ENCODE data around the gene ARPC5. TPM values are rescaled to one million over a fixed set of nuclear protein-coding genes. Genes with fewer than 3 reads are reported as not detected.
"Not testable (repeated sequence)": the region's sequence is repeated elsewhere in the genome, so short reads cannot be mapped to it uniquely, and the experiment has no call there.

Gene ARPC5
- total and polyA plus RNA-seq, 2 experiments from 2014 or later, result 77.3 to 179 TPM

DNA sequence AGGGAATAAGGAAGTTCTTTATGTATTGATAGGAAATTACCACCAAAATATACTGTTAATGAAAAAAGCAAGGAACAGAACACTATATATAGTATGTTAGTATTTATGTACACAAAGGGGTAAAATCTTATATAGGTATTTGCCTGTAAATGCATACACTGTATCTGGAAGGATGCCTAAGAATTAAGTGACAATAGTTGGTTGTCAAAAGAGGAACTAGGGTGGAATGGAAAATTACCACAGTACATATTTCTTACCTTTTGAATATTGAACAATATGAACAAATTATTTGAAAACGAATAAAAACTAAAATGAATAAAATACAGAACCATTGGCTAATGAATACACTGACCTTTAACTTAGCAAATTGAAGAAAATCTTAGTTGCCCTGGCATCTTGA is 13.6 kb downstream of the ARPC5 start:
- H3K27ac ChIP-seq, result no peak overlapping the region
- no peak for DNase-seq (ENCODE audit: low read depth in 1 of 2, low spot score in 1 of 2)
- H3K4me3 ChIP-seq, result no peak overlapping the region
- H3K4me1 ChIP-seq (ENCODE audit: low read depth), result no peaks in the 10 kb centered on the region
- TF ChIP-seq, protein P1, sequence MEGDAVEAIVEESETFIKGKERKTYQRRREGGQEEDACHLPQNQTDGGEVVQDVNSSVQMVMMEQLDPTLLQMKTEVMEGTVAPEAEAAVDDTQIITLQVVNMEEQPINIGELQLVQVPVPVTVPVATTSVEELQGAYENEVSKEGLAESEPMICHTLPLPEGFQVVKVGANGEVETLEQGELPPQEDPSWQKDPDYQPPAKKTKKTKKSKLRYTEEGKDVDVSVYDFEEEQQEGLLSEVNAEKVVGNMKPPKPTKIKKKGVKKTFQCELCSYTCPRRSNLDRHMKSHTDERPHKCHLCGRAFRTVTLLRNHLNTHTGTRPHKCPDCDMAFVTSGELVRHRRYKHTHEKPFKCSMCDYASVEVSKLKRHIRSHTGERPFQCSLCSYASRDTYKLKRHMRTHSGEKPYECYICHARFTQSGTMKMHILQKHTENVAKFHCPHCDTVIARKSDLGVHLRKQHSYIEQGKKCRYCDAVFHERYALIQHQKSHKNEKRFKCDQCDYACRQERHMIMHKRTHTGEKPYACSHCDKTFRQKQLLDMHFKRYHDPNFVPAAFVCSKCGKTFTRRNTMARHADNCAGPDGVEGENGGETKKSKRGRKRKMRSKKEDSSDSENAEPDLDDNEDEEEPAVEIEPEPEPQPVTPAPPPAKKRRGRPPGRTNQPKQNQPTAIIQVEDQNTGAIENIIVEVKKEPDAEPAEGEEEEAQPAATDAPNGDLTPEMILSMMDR (IDR thresholded peaks at IDR 0.05; ENCODE audit: low read depth, low read length), result no peak
- peaks cover 2% of the 10 kb centered on the region for H3K36me3 ChIP-seq
- H3K9me3 ChIP-seq (ENCODE audit: low read depth), result no peaks in the 10 kb centered on the region
- no peaks in the 10 kb centered on the region for H3K27me3 ChIP-seq

DNA sequence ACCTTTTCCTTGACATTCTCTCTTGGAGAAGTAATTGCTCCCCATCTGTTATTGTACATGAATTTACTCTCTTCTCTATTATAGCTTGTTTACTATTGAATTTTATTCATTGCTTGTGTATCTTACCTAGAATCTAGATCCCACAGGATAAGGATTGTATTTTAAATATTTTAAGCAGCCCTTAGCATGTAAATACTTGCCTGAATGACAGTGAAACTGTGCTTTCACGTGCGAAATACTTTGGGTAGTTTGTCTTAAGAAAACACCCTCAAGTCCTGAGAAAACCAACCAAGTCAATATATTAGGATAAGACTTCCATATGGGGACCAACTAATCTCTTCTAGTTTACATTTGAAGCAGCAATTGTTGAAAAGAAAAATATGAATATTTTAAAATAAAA is 15.3 kb downstream of the ARPC5 start:
- H3K9me3 ChIP-seq (ENCODE audit: low read depth), result no peaks in the 10 kb centered on the region
- TF ChIP-seq, protein P1 (IDR thresholded peaks at IDR 0.05; ENCODE audit: low read depth, low read length), result no peak

DNA sequence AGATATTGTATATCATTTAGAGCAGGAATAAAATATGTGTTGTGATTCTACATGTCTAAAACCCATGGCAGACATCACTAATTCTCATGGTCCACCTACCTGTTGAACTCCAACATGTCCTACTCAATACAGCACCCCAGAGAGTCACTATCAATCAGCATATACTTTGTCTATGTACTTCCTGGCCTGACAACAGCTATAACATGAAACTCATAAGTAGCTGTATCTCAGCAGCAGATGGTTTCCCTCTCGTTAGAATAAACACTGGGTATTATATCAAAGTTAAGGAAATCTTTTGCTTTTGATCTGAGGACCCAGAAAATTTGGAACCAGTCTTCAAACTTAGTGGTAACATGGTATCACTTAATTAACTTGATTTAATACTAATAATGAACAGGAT is 15.8 kb downstream of the ARPC5 start:
- TF ChIP-seq, protein P1 (IDR thresholded peaks at IDR 0.05; ENCODE audit: low read depth, low read length), result no peak
- no peaks in the 10 kb centered on the region for H3K36me3 ChIP-seq
- H3K4me1 ChIP-seq (ENCODE audit: low read depth), result no peaks in the 10 kb centered on the region
- no peak overlapping the region for H3K27ac ChIP-seq
- DNase-seq (ENCODE audit: low read depth in 1 of 2, low spot score in 1 of 2), result no peak
- no peaks in the 10 kb centered on the region for H3K27me3 ChIP-seq
- no peaks in the 10 kb centered on the region for H3K9me3 ChIP-seq (ENCODE audit: low read depth)
- H3K4me3 ChIP-seq, result no peak overlapping the region

More for the DNA sequence above, 15.3 kb downstream of the ARPC5 start:
- Histone ChIP-seq H3K36me3 (no peaks in the 10 kb centered on the region), H3K4me3 (no peak overlapping the region), H3K27me3 (no peaks in the 10 kb centered on the region), H3K4me1 (ENCODE audit: low read depth) (no peaks in the 10 kb centered on the region), H3K27ac (no peak overlapping the region)
- no peak for DNase-seq (ENCODE audit: low read depth in 1 of 2, low spot score in 1 of 2)

DNA sequence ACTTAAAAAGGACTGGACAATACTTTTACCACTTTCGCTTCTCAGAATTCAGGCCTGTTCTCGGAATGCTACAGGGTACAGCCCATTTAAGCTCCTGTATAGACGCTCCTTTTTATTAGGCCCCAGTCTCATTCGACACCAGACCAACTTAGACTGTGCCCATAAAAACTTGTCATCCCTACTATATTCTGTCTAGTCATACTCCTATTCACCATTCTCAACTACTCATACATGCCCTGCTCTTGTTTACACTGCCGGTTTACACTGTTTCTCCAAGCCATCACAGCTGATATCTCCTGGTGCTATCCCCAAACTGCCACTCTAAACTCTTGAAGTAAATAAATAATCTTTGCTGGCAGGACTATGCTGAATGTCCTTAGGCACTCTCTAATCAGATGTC is 17.4 kb downstream of the ARPC5 start:
- DNase-seq (ENCODE audit: low read depth in 1 of 2, low spot score in 1 of 2); H3K4me1 ChIP-seq (ENCODE audit: low read depth); H3K4me3 ChIP-seq; H3K36me3 ChIP-seq; H3K27ac ChIP-seq; H3K27me3 ChIP-seq; H3K9me3 ChIP-seq (ENCODE audit: low read depth): not testable (repeated sequence)

DNA sequence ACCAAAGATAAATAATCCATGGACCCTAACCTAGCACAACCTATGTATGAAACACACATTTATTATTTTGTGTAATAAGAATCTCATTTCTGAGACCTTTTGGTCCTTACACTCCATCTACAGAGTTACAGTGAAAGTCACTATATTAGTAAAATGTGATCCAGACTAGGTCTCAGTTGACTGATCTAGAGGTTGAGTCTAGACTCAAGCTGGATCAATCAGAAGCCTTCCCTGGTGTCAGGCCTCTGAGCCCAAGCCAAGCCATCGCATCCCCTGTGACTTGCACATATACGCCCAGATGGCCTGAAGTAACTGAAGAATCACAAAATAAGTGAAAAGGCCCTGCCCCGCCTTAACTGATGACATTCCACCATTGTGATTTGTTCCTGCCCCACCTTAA is 22.6 kb downstream of the ARPC5 start:
- not testable (repeated sequence) for H3K27me3 ChIP-seq; H3K27ac ChIP-seq; H3K4me3 ChIP-seq; DNase-seq (ENCODE audit: low read depth in 1 of 2, low spot score in 1 of 2); H3K9me3 ChIP-seq (ENCODE audit: low read depth); H3K4me1 ChIP-seq (ENCODE audit: low read depth); H3K36me3 ChIP-seq

- TF ChIP-seq, protein P1 (IDR thresholded peaks at IDR 0.05; ENCODE audit: low read depth, low read length), result no peak
- H3K27me3 ChIP-seq, result no peaks in the 10 kb centered on the region
- no peak overlapping the region for H3K27ac ChIP-seq
- H3K9me3 ChIP-seq (ENCODE audit: low read depth), result no peaks in the 10 kb centered on the region
- H3K4me1 ChIP-seq (ENCODE audit: low read depth), result no peaks in the 10 kb centered on the region
- DNase-seq (ENCODE audit: low read depth in 1 of 2, low spot score in 1 of 2), result no peak
- H3K36me3 ChIP-seq, result no peaks in the 10 kb centered on the region
- H3K4me3 ChIP-seq, result no peak overlapping the region
These were observed 23.2 kb downstream of the ARPC5 start for GRCh38 chr1:183612407-183612806.

DNA sequence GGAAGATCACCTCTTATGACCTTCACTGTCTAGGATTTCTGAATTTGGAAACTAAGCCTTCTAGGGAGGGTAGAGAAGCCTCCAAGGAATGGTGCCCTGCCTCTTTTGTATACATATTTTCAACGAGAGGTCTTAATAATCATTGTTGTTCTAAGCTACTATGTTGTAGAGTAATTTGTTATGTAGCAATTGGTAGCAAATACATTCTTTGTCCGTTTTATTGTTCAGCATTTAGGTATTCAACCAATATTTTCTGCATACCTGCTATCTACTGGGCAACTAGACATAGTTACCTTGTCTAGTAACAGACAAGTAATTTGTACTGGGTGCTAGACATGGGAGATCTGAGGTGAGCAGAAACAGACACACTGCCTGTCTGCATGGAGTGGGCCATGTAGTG is 24.6 kb downstream of the ARPC5 start:
- TF ChIP-seq, protein P1 (IDR thresholded peaks at IDR 0.05; ENCODE audit: low read depth, low read length), result no peak

More for the DNA sequence above, 24.6 kb downstream of the ARPC5 start:
- Histone ChIP-seq H3K27me3 (no peaks in the 10 kb centered on the region), H3K4me3 (no peak overlapping the region), H3K36me3 (no peaks in the 10 kb centered on the region), H3K4me1 (ENCODE audit: low read depth) (no peaks in the 10 kb centered on the region), H3K9me3 (ENCODE audit: low read depth) (no peaks in the 10 kb centered on the region), H3K27ac (no peak overlapping the region)
- DNase-seq (ENCODE audit: low read depth in 1 of 2, low spot score in 1 of 2), result no peak
